Hepatocyte (in vitro differentiated cells): ENCODE data around the gene KLHL3. TPM values are rescaled to one million over a fixed set of nuclear protein-coding genes. Genes with fewer than 3 reads are reported as not detected.

Experiments
- DNase-seq: peaks from one replicate; pipeline ENCODE4 v3.0.0-alpha.2; 2016; ENCODE audit warnings: low spot score
- H2AFZ ChIP-seq: fragments of 200-600 bp; sonication (generic); 2 replicates; pipeline ENCODE4 v1.6.0; 2016; ENCODE audit warnings: antibody characterized with exemption, mild to moderate bottlenecking
- H3K27ac ChIP-seq: fragments of 200-600 bp; sonication (generic); 2 replicates; pipeline ENCODE4 v1.5.1; 2016; ENCODE audit warnings: mild to moderate bottlenecking
- H3K27me3 ChIP-seq: fragments of 200-600 bp; sonication (generic); 2 replicates; pipeline ENCODE4 v1.6.1; 2016
- H3K36me3 ChIP-seq: fragments of 200-600 bp; sonication (generic); replicated peaks from 2 replicates; pipeline ENCODE4 v1.5.1; 2016; ENCODE audit warnings: low read depth; ENCODE audit not compliant: insufficient read depth
- H3K4me1 ChIP-seq: fragments of 200-600 bp; sonication (generic); 2 replicates; pipeline ENCODE4 v1.5.1; 2016; ENCODE audit warnings: mild to moderate bottlenecking, moderate library complexity; ENCODE audit not compliant: insufficient read depth
- H3K4me2 ChIP-seq: fragments of 200-600 bp; sonication (generic); 2 replicates; pipeline ENCODE4 v1.6.0; 2016
- H3K4me3 ChIP-seq: fragments of 200-600 bp; sonication (generic); 2 replicates; pipeline ENCODE4 v1.5.1; 2016; ENCODE audit warnings: mild to moderate bottlenecking
- H3K79me2 ChIP-seq: fragments of 200-600 bp; sonication (generic); 2 replicates; pipeline ENCODE4 v1.6.0; 2017; ENCODE audit warnings: mild to moderate bottlenecking
- H3K9me2 ChIP-seq: fragments of 200-600 bp; sonication (generic); replicated peaks from 2 replicates; pipeline ENCODE4 v1.6.0; 2017; ENCODE audit warnings: mild to moderate bottlenecking; ENCODE audit not compliant: insufficient read depth
- H3K9me3 ChIP-seq: fragments of 200-600 bp; sonication (generic); 2 replicates; pipeline ENCODE4 v1.5.1; 2016; ENCODE audit warnings: low read depth, mild to moderate bottlenecking
- H4K20me1 ChIP-seq: fragments of 200-600 bp; sonication (generic); 2 replicates; pipeline ENCODE4 v1.6.0; 2016; ENCODE audit warnings: mild to moderate bottlenecking; ENCODE audit not compliant: insufficient read depth, poor library complexity, severe bottlenecking
- CTCF ChIP-seq: fragments of 200-600 bp; sonication (generic); IDR thresholded peaks from 2 replicates; pipeline ENCODE4 v1.5.1; 2016; ENCODE audit warnings: antibody characterized with exemption, mild to moderate bottlenecking; ENCODE audit not compliant: poor library complexity
- EZH2 ChIP-seq: fragments of 200-600 bp; sonication (generic); IDR thresholded peaks from 2 replicates; pipeline ENCODE4 v1.6.1; 2016; ENCODE audit warnings: antibody characterized with exemption, mild to moderate bottlenecking, borderline replicate concordance
- EZH2phosphoT487 ChIP-seq: fragments of 200-600 bp; sonication (generic); IDR thresholded peaks from one replicate; pipeline ENCODE4 v1.6.1; 2018; ENCODE audit warnings: antibody characterized with exemption, mild to moderate bottlenecking, low read depth, moderate library complexity; ENCODE audit not compliant: unreplicated experiment, severe bottlenecking
- WGBS: methylation state at CpG from one replicate; pipeline ENCODE4 v1.1.6; 2016; ENCODE audit warnings: low lambda C conversion rate; ENCODE audit errors: missing lambda C conversion rate; 5-methylcytosine and 5-hydroxymethylcytosine counted together
- polyA plus RNA-seq: library from polyadenylated mRNA; unstranded; fragments of >200 nt; fragmentation: Nextera tagmentation; extraction: Ambion mirVana; gene quantifications from 2 replicates; pipeline ENCODE4 v1.2.1, GENCODE V29; 2016
- total RNA-seq: library from RNA; depleted of rRNA; stranded (reverse); fragments of >200 nt; gene quantifications from 2 replicates; pipeline ENCODE4 v1.2.3, GENCODE V29; 2014

KLHL3 gene
- total and polyA plus RNA-seq, 2 experiments from 2014 or later: 1.4 to 5.3 TPM

- no peak overlapping the region for H3K27ac ChIP-seq
- no peak for DNase-seq
- peaks cover 15% of the 10 kb centered on the region for H3K27me3 ChIP-seq
- no peaks in the 10 kb centered on the region for H3K4me1 ChIP-seq
- H3K4me2 ChIP-seq: no peak overlapping the region
- H3K9me3 ChIP-seq: no peaks in the 10 kb centered on the region
- no peaks in the 10 kb centered on the region for H3K9me2 ChIP-seq
- H4K20me1 ChIP-seq: no peaks in the 10 kb centered on the region
- H2AFZ ChIP-seq: no peak overlapping the region
- no peaks in the 10 kb centered on the region for H3K79me2 ChIP-seq
- no peaks in the 10 kb centered on the region for H3K36me3 ChIP-seq
- whole genome bisulfite sequencing: 77% methylated on average over 2 of the region's 2 CpGs
- no peak overlapping the region for H3K4me3 ChIP-seq
- TF ChIP-seq EZH2phosphoT487 (no peak), CTCF (no peak), EZH2 (no peak)
Observed at GRCh38 chr5:137606401-137606800, 129.5 kb downstream of the KLHL3 start.

- Histone ChIP-seq H3K4me3 (no peak overlapping the region), H3K9me3 (no peaks in the 10 kb centered on the region), H3K79me2 (no peaks in the 10 kb centered on the region), H3K27me3 (peaks cover 19% of the 10 kb centered on the region), H3K27ac (no peak overlapping the region), H3K4me2 (no peak overlapping the region), H3K36me3 (no peaks in the 10 kb centered on the region), H3K9me2 (no peaks in the 10 kb centered on the region), H4K20me1 (no peaks in the 10 kb centered on the region), H3K4me1 (no peaks in the 10 kb centered on the region), H2AFZ (no peak overlapping the region)
- TF ChIP-seq EZH2phosphoT487 (no peak), CTCF (no peak), EZH2 (no peak)
- 62% methylated on average over 4 of the region's 4 CpGs for WGBS
- no peak for DNase-seq
Observed at GRCh38 chr5:137605411-137605810, 130.5 kb downstream of the KLHL3 start.

- H3K27me3 ChIP-seq: peaks cover 26% of the 10 kb centered on the region
- no peak overlapping the region for H3K27ac ChIP-seq
- H3K4me3 ChIP-seq: no peak overlapping the region
- DNase-seq: peak; percentile 69
- H3K9me2 ChIP-seq: no peaks in the 10 kb centered on the region
- no peaks in the 10 kb centered on the region for H4K20me1 ChIP-seq
- H3K9me3 ChIP-seq: no peaks in the 10 kb centered on the region
- WGBS: 37% methylated on average over 9 of the region's 9 CpGs
- H3K36me3 ChIP-seq: no peaks in the 10 kb centered on the region
- H3K4me2 ChIP-seq: no peak overlapping the region
- TF ChIP-seq EZH2phosphoT487 (no peak), CTCF (no peak)
- no peak overlapping the region for H2AFZ ChIP-seq
- H3K4me1 ChIP-seq: no peaks in the 10 kb centered on the region
- H3K79me2 ChIP-seq: no peaks in the 10 kb centered on the region
Observed at GRCh38 chr5:137604348-137605095, 131.4 kb downstream of the KLHL3 start.
